Measurements from ENCODE around the gene LDHD. TPM values are rescaled to one million over a fixed set of nuclear protein-coding genes. Genes with fewer than 3 reads are reported as not detected.
"Not testable (repeated sequence)": the region's sequence is repeated elsewhere in the genome, so short reads cannot be mapped to it uniquely, and the experiment has no call there.

Gene LDHD
- polyA plus RNA-seq, 2 of the 4 experiments (the other 2 are of a cell fraction): 0.79 to 1.1 TPM

GRCh38 chr16:75131081-75131480 is 14.5 kb upstream of the LDHD start:
- DNase-seq (ENCODE audit: low read depth in 1 of 2, low spot score in 1 of 2): no peak

GRCh38 chr16:75130150-75130771 is 13.7 kb upstream of the LDHD start:
- Histone ChIP-seq H3K4me2 (no peak overlapping the region), H3K4me1 (no peaks in the 10 kb centered on the region), H3K9me3 (no peaks in the 10 kb centered on the region), H3K4me3 (no peak overlapping the region), H3K27ac (no peak overlapping the region)
- POLR2A ChIA-PET: no interaction called here
- WGBS (ENCODE audit: missing lambda C conversion rate): 81% methylated on average over 9 of the region's 9 CpGs
- TF ChIP-seq RCOR1 (IDR thresholded peaks at IDR 0.05; ENCODE audit: low read depth, low read length) (no peak), CTCF (IDR thresholded peaks at IDR 0.05) (peak; percentile 22; the same call in 1 of the 3 replicates), RAD21 (conservative IDR thresholded peaks at IDR 0.05 in 1 of 2, IDR thresholded peaks at IDR 0.05 in 1 of 2) (peak; percentile 40 to 61; a peak in 4 of 5 replicates)
- CTCF ChIA-PET: interaction anchor here (0.5 to 1.5 kb wide), 12 partner anchors 9 to 420 kb away, joined by 3 to 7 read pairs (median 3); partner anchors contain the start of gene ZNRF1
- peak; percentile 72 to 73; a peak in 4 of 6 replicates for ATAC-seq
- no peak for DNase-seq (ENCODE audit: low read depth in 1 of 2, low spot score in 1 of 2)
- no peak for FAIRE-seq

More at GRCh38 chr16:75131081-75131480, 14.5 kb upstream of the LDHD start:
- 60% methylated on average over 7 of the region's 7 CpGs for WGBS (ENCODE audit: missing lambda C conversion rate)
- Histone ChIP-seq H3K4me2 (no peak overlapping the region), H3K27ac (no peak overlapping the region), H3K4me1 (no peaks in the 10 kb centered on the region), H3K9me3 (no peaks in the 10 kb centered on the region), H3K4me3 (no peak overlapping the region)
- no peak for TF ChIP-seq RAD21 (conservative IDR thresholded peaks at IDR 0.05 in 1 of 2, IDR thresholded peaks at IDR 0.05 in 1 of 2)
- TF ChIP-seq USF2 (IDR thresholded peaks at IDR 0.05): no peak
- no peak for TF ChIP-seq MAZ (IDR thresholded peaks at IDR 0.05; ENCODE audit: borderline replicate concordance, low read depth, low read length)
- no peak for TF ChIP-seq REST (IDR thresholded peaks at IDR 0.05)
- TF ChIP-seq ZNF302 (CRISPR knock-in tag; IDR thresholded peaks at IDR 0.05): no peak
- no peak for TF ChIP-seq EHF (CRISPR knock-in tag; IDR thresholded peaks at IDR 0.05)
- no peak for TF ChIP-seq CHD2 (IDR thresholded peaks at IDR 0.05; ENCODE audit: low read length, partially characterized antibody)
- TF ChIP-seq HEYL (CRISPR knock-in tag; IDR thresholded peaks at IDR 0.05): no peak
- TF ChIP-seq CBX2 (IDR thresholded peaks at IDR 0.05; ENCODE audit: borderline replicate concordance, low read depth): no peak
- no peak for TF ChIP-seq KDM1A (IDR thresholded peaks at IDR 0.05; ENCODE audit: low read depth)
- TF ChIP-seq ESRRA (IDR thresholded peaks at IDR 0.05; ENCODE audit: borderline replicate concordance, low read length): no peak
- TF ChIP-seq CTCF (IDR thresholded peaks at IDR 0.05): no peak
- no peak for TF ChIP-seq POLR2A (IDR thresholded peaks at IDR 0.05; ENCODE audit: low read length)
- TF ChIP-seq HOXA7 (CRISPR knock-in tag; IDR thresholded peaks at IDR 0.05): no peak
- TF ChIP-seq RCOR1 (IDR thresholded peaks at IDR 0.05; ENCODE audit: low read depth, low read length): no peak
- TF ChIP-seq SMC3 (IDR thresholded peaks at IDR 0.05): no peak
- TF ChIP-seq GATA3 (IDR thresholded peaks at IDR 0.05; ENCODE audit: borderline replicate concordance): no peak
- FAIRE-seq (no peak), ATAC-seq (no peak)
- CTCF ChIA-PET: interaction anchor here (0.5 to 1.5 kb wide), 10 partner anchors 9 to 421 kb away, joined by 3 to 7 read pairs (median 3); partner anchors contain the start of gene ZNRF1
- POLR2A ChIA-PET: no interaction called here

GRCh38 chr16:75129421-75130149 is 13.0 kb upstream of the LDHD start:
- H3K4me2 ChIP-seq; ATAC-seq; POLR2A ChIA-PET; H3K4me3 ChIP-seq; DNase-seq (ENCODE audit: low read depth in 1 of 2, low spot score in 1 of 2); H3K9me3 ChIP-seq; FAIRE-seq; H3K4me1 ChIP-seq; H3K27ac ChIP-seq: not testable (repeated sequence)
- 78% methylated on average over 5 of the region's 5 CpGs for WGBS (ENCODE audit: missing lambda C conversion rate)
- CTCF ChIA-PET: interaction anchor here (0.9 to 1.5 kb wide), 6 partner anchors 8 to 142 kb away, joined by 3 to 7 read pairs (median 3); partner anchors contain the start of gene ZNRF1
